H1 (cell line): Measurements from ENCODE around the gene SHROOM3. TPM values are rescaled to one million over a fixed set of nuclear protein-coding genes. Genes with fewer than 3 reads are reported as not detected.

Experiments
- CTCF ChIA-PET: fragments of 300-600 bp; sonication (Branson Sonifier 250); formaldehyde crosslinking; loops from one replicate; lab custom pipeline; 2021; ENCODE audit not compliant: partially characterized antibody; lab: Charles Lee
- POLR2A ChIA-PET: fragments of 300-600 bp; sonication (Branson Sonifier 250); formaldehyde crosslinking; loops from one replicate; lab custom pipeline; 2021; ENCODE audit warnings: inconsistent platforms; ENCODE audit not compliant: partially characterized antibody; lab: Charles Lee
- DNase-seq, 2 experiments: peaks; one replicate each; pipeline versions ENCODE4 v3.0.0 to v3.0.0-alpha.2; 2010 to 2022; ENCODE audit warnings: low spot score in 2 of 2, low read depth in 1 of 2, mixed read lengths in 1 of 2
- FAIRE-seq: peaks from 2 replicates; lab custom pipeline; 2011; peaks lifted over from hg19 to GRCh38; lab: Jason Lieb, UNC
- H2AFZ ChIP-seq: 2 replicates; pipeline ENCODE4 v1.8.1; 2012; ENCODE audit warnings: low read length, inconsistent platforms
- H2AK5ac ChIP-seq: 2 replicates; pipeline ENCODE4 v1.6.1; 2013; ENCODE audit warnings: low read depth, low read length
- H2BK120ac ChIP-seq: replicated peaks from 2 replicates; pipeline ENCODE3; 2013; ENCODE audit warnings: low read depth, low read length, inconsistent platforms
- H2BK12ac ChIP-seq: 2 replicates; pipeline ENCODE4 v1.6.1; 2013; ENCODE audit warnings: low read depth, low read length
- H2BK15ac ChIP-seq: 2 replicates; pipeline ENCODE4 v1.6.1; 2013; ENCODE audit warnings: low read length
- H2BK20ac ChIP-seq: 2 replicates; pipeline ENCODE4 v1.6.1; 2013; ENCODE audit warnings: low read length
- H2BK5ac ChIP-seq: 2 replicates; pipeline ENCODE4 v1.6.1; 2013; ENCODE audit warnings: low read depth, low read length
- H3K14ac ChIP-seq: 2 replicates; pipeline ENCODE4 v1.6.1; 2013; ENCODE audit warnings: inconsistent platforms; ENCODE audit not compliant: insufficient read length
- H3K18ac ChIP-seq: 2 replicates; pipeline ENCODE4 v1.6.1; 2013; ENCODE audit warnings: low read length; ENCODE audit errors: extremely low read depth
- H3K23ac ChIP-seq: 2 replicates; pipeline ENCODE4 v1.6.1; 2013; ENCODE audit warnings: inconsistent platforms; ENCODE audit not compliant: insufficient read length
- H3K23me2 ChIP-seq: 2 replicates; pipeline ENCODE4 v1.6.1; 2013; ENCODE audit warnings: low read depth, low read length
- H3K27ac ChIP-seq: 2 replicates; pipeline ENCODE4 v1.6.1; 2011; ENCODE audit warnings: low read depth, low read length, inconsistent platforms
- H3K27me3 ChIP-seq, 4 experiments: replicated peaks in 1 of 4; 1 replicate in 1 of 4; 2 replicates in 3 of 4; pipeline versions ENCODE4 v1.6.1 to v1.8.1; 2011 to 2013; ENCODE audit warnings: low read length in 3 of 4, mild to moderate bottlenecking in 3 of 4, inconsistent platforms in 2 of 4, mixed read lengths in 2 of 4, moderate library complexity in 1 of 4; ENCODE audit not compliant: control insufficient read depth in 3 of 4, insufficient read depth in 3 of 4; ENCODE audit errors: extremely low read depth in 1 of 4
- H3K36me3 ChIP-seq, 4 experiments: 2 replicates each; pipeline versions ENCODE4 v1.6.1 to v1.8.1; 2011 to 2013; ENCODE audit warnings: mild to moderate bottlenecking in 4 of 4, low read length in 3 of 4, moderate library complexity in 2 of 4, control low read depth in 1 of 4, inconsistent platforms in 1 of 4; ENCODE audit not compliant: insufficient read depth in 4 of 4, control insufficient read depth in 2 of 4
- H3K4ac ChIP-seq: replicated peaks from 2 replicates; pipeline ENCODE3; 2013; ENCODE audit warnings: low read length, low read depth, mixed read lengths, inconsistent platforms; ENCODE audit not compliant: insufficient read length
- H3K4me1 ChIP-seq, 4 experiments: replicated peaks in 1 of 4; 1 replicate in 1 of 4; 2 replicates in 3 of 4; pipeline versions ENCODE4 v1.6.1 to v1.8.1; 2011 to 2013; ENCODE audit warnings: low read length in 3 of 4, inconsistent platforms in 2 of 4, mixed read lengths in 1 of 4; ENCODE audit not compliant: insufficient read depth in 4 of 4, control insufficient read depth in 3 of 4
- H3K4me2 ChIP-seq, 2 experiments: 2 replicates each; pipeline versions ENCODE4 v1.6.1 to v1.8.1; 2011 to 2013; ENCODE audit warnings: low read depth in 2 of 2, low read length in 2 of 2, control low read depth in 1 of 2, inconsistent platforms in 1 of 2, mild to moderate bottlenecking in 1 of 2; ENCODE audit not compliant: insufficient read depth in 1 of 2
- H3K4me3 ChIP-seq, 4 experiments: fragments of 200-600, 300-600 bp in 1 of 4; sonication (generic), shearing (Covaris generic), sonication (Bioruptor Twin) in 1 of 4; 2 replicates each; pipeline versions ENCODE4 v1.5.1 to v1.8.1; 2011 to 2016; ENCODE audit warnings: low read length in 4 of 4, low read depth in 3 of 4, control low read depth in 2 of 4, inconsistent platforms in 2 of 4, mild to moderate bottlenecking in 2 of 4, mixed read lengths in 1 of 4, moderate library complexity in 1 of 4; ENCODE audit not compliant: insufficient read depth in 2 of 4; ENCODE audit errors: extremely low read depth in 1 of 4
- H3K56ac ChIP-seq: replicated peaks from 2 replicates; pipeline ENCODE3; 2013; ENCODE audit warnings: low read depth, mild to moderate bottlenecking, mixed read lengths, low read length, inconsistent platforms; ENCODE audit not compliant: insufficient read length
- H3K79me1 ChIP-seq: 2 replicates; pipeline ENCODE4 v1.6.1; 2013; ENCODE audit warnings: low read depth, low read length, control low read depth
- H3K79me2 ChIP-seq, 2 experiments: 2 replicates each; pipeline versions ENCODE4 v1.6.1 to v1.8.1; 2012 to 2013; ENCODE audit warnings: low read length in 2 of 2, mild to moderate bottlenecking in 2 of 2, inconsistent platforms in 1 of 2; ENCODE audit not compliant: insufficient read depth in 2 of 2, control insufficient read depth in 1 of 2
- H3K9ac ChIP-seq, 4 experiments: replicated peaks in 1 of 4; 1 replicate in 1 of 4; 2 replicates in 3 of 4; pipeline versions ENCODE4 v1.6.1 to v1.8.1; 2011 to 2013; ENCODE audit warnings: low read depth in 3 of 4, low read length in 3 of 4, control low read depth in 2 of 4, mild to moderate bottlenecking in 2 of 4, moderate library complexity in 2 of 4, inconsistent platforms in 1 of 4; ENCODE audit errors: extremely low read depth in 1 of 4
- H3K9me3 ChIP-seq, 2 experiments: 2 replicates each; pipeline versions ENCODE4 v1.6.1 to v1.8.1; 2012 to 2013; ENCODE audit warnings: mild to moderate bottlenecking in 2 of 2, moderate library complexity in 2 of 2, control low read depth in 1 of 2, inconsistent platforms in 1 of 2, low read depth in 1 of 2, low read length in 1 of 2, mixed read lengths in 1 of 2; ENCODE audit not compliant: insufficient read depth in 2 of 2
- H4K20me1 ChIP-seq, 2 experiments: replicated peaks in 1 of 2; 2 replicates each; pipeline versions ENCODE3 to v1.8.1; 2011 to 2013; ENCODE audit warnings: inconsistent platforms in 2 of 2, low read length in 2 of 2, mild to moderate bottlenecking in 1 of 2; ENCODE audit not compliant: insufficient read depth in 2 of 2, control insufficient read depth in 1 of 2
- H4K5ac ChIP-seq: 2 replicates; pipeline ENCODE4 v1.6.1; 2013; ENCODE audit warnings: low read length, low read depth, mixed read lengths, inconsistent platforms; ENCODE audit not compliant: insufficient read length
- H4K8ac ChIP-seq: 2 replicates; pipeline ENCODE4 v1.8.0; 2013; ENCODE audit warnings: mild to moderate bottlenecking, moderate library complexity, low read length, inconsistent platforms; ENCODE audit not compliant: insufficient read depth; ENCODE audit errors: extremely low read depth
- H4K91ac ChIP-seq: replicated peaks from 2 replicates; pipeline ENCODE3; 2013; ENCODE audit warnings: low read length, mixed read lengths, inconsistent platforms; ENCODE audit not compliant: insufficient read length
- ATF3 ChIP-seq: IDR thresholded peaks from 2 replicates; pipeline ENCODE4 v1.6.1; 2011; ENCODE audit warnings: low read depth, mild to moderate bottlenecking, low read length; ENCODE audit not compliant: insufficient read depth
- CBX8 ChIP-seq: fragments of 300-800, 300-1000 bp; sonication (generic); IDR thresholded peaks from 2 replicates; pipeline ENCODE4 v1.7.1; 2016; ENCODE audit warnings: low read depth, low read length, borderline replicate concordance
- EZH2 ChIP-seq: fragments of 200-600 bp; sonication (generic); IDR thresholded peaks from 2 replicates; pipeline ENCODE4 v1.7.1; 2012; ENCODE audit warnings: low read depth, mild to moderate bottlenecking, moderate library complexity, low read length, inconsistent platforms; ENCODE audit not compliant: severe bottlenecking
- GABPA ChIP-seq: IDR thresholded peaks from 2 replicates; pipeline ENCODE4 v1.6.1; 2011; ENCODE audit warnings: mild to moderate bottlenecking, low read length, moderate library complexity, borderline replicate concordance; ENCODE audit not compliant: insufficient read depth
- GTF2F1 ChIP-seq: IDR thresholded peaks from 2 replicates; pipeline ENCODE4 v1.6.1; 2012; ENCODE audit warnings: low read depth, low read length, improper control_type of control experiment, borderline replicate concordance
- KDM5A ChIP-seq: fragments of 200-600 bp; IDR thresholded peaks from 2 replicates; pipeline ENCODE4 v1.7.1; 2012; ENCODE audit warnings: mild to moderate bottlenecking, low read length, inconsistent platforms, mixed read lengths
- POLR2A ChIP-seq, 2 experiments: IDR thresholded peaks; 1 replicate in 1 of 2; 2 replicates in 1 of 2; pipeline ENCODE4 v1.6.1; 2011; ENCODE audit warnings: low read depth in 2 of 2, low read length in 2 of 2, mild to moderate bottlenecking in 2 of 2; ENCODE audit errors: control extremely low read depth in 1 of 2
- SRF ChIP-seq: IDR thresholded peaks from 2 replicates; pipeline ENCODE4 v1.6.1; 2011; ENCODE audit warnings: mild to moderate bottlenecking, low read depth, low read length, moderate library complexity
- TAF1 ChIP-seq: IDR thresholded peaks from 2 replicates; pipeline ENCODE4 v1.6.1; 2011; ENCODE audit warnings: mild to moderate bottlenecking, low read depth, low read length
- USF2 ChIP-seq: IDR thresholded peaks from 2 replicates; pipeline ENCODE4 v1.6.1; 2011; ENCODE audit warnings: low read length, improper control_type of control experiment
- WGBS, 2 experiments: shearing (Covaris generic) in 1 of 2; methylation state at CpG; one replicate each; pipeline versions ENCODE4 v1.1.6 to v1.1.7; 2013 to 2015; ENCODE audit warnings: low lambda C conversion rate in 2 of 2, mixed read lengths in 2 of 2, inconsistent platforms in 1 of 2, low coverage in 1 of 2, missing lambda C conversion rate in 1 of 2; ENCODE audit not compliant: insufficient replicate concordance in 2 of 2, insufficient coverage in 1 of 2, insufficient read length in 1 of 2; ENCODE audit errors: extremely low coverage in 1 of 2, missing lambda C conversion rate in 1 of 2; 5-methylcytosine and 5-hydroxymethylcytosine counted together
- polyA plus RNA-seq, 7 experiments: library from polyadenylated mRNA; depleted of rRNA in 3 of 7; stranded (reverse) in 5 of 7; unstranded in 2 of 7; fragments of >200 nt in 5 of 7; fragments of 200-250 nt in 2 of 7; gene quantifications; 1 replicate in 5 of 7; 2 replicates in 1 of 7; 4 replicates in 1 of 7; pipeline versions ENCODE4 v1.2.1 to v1.2.3, GENCODE V29; 2011 to 2013; ENCODE audit warnings: missing spikeins in 2 of 7, mixed read lengths in 2 of 7
- total RNA-seq: library from RNA; stranded (reverse); fragmentation: NEBNext Ultra II Directional; extraction: Animal tissue kit (Norgen Biotek cat#: 25700); gene quantifications from 2 replicates; pipeline ENCODE4 v1.2.1, GENCODE V29; 2021

SHROOM3 gene
- total and polyA plus RNA-seq, 2 of the 8 experiments (the other 6 are each of a cell fraction or from before 2014, with no cell fraction given), result 15.8 to 34.0 TPM

- Histone ChIP-seq H2BK120ac (no peak overlapping the region), H3K79me2 (no peaks in the 10 kb centered on the region), H3K36me3 (no peaks in the 10 kb centered on the region), H4K91ac (no peak overlapping the region), H4K20me1 (no peaks in the 10 kb centered on the region), H3K9me3 (no peaks in the 10 kb centered on the region), H2BK15ac (no peak overlapping the region), H3K4me3 (no peak overlapping the region), H3K9ac (no peak overlapping the region), H3K18ac (no peak overlapping the region), H4K8ac (no peak overlapping the region), H3K14ac (no peak overlapping the region), H3K23ac (no peak overlapping the region), H2AK5ac (no peak overlapping the region), H4K5ac (no peak overlapping the region), H3K4ac (no peak overlapping the region), H3K4me2 (no peak overlapping the region), H2BK12ac (no peak overlapping the region), H2BK5ac (no peak overlapping the region), H3K79me1 (no peaks in the 10 kb centered on the region), H3K27me3 (no peaks in the 10 kb centered on the region), H3K56ac (no peak overlapping the region), H2AFZ (no peak overlapping the region), H2BK20ac (no peak overlapping the region), H3K4me1 (no peaks in the 10 kb centered on the region), H3K23me2 (no peaks in the 10 kb centered on the region; the same call in 1 of the 2 replicates), H3K27ac (no peak overlapping the region)
- ChIA-PET CTCF (interaction anchor here (0.6 to 3.5 kb wide), 7 partner anchors 10 to 543 kb away, joined by 3 to 12 read pairs (median 6); no protein-coding TSS in a partner anchor), POLR2A (no interaction called here)
- DNase-seq (no peak), FAIRE-seq (no peak)
- WGBS, 2 experiments, result 89% methylated on average over 2 of the region's 2 CpGs; no CpG with 5 or more reads in 1 of the 2 experiments
- TF ChIP-seq POLR2A (IDR thresholded peaks at IDR 0.05; ENCODE audit: control extremely low read depth in 1 of 2, low read depth in 2 of 2, low read length in 2 of 2) (no peak), USF2 (no peak), KDM5A (no peak), CBX8 (no peak), TAF1 (no peak), GTF2F1 (no peak), ATF3 (no peak), GABPA (no peak), EZH2 (no peak), SRF (no peak)
Measured at GRCh38 chr4:76651616-76652015, 216.6 kb downstream of the SHROOM3 start.
